Measurements from ENCODE around the gene DELE1. TPM values are rescaled to one million over a fixed set of nuclear protein-coding genes. Genes with fewer than 3 reads are reported as not detected.

The DELE1 gene
- total RNA-seq, 1 donor from 2014 or later = 40.7 TPM

GRCh38 chr5:141898448-141899049 is 25.1 kb upstream of the DELE1 start:
- Histone ChIP-seq H3K27ac (no peak overlapping the region), H3K9me3 (no peaks in the 10 kb centered on the region), H3K36me3 (no peaks in the 10 kb centered on the region), H3K4me3 (no peak overlapping the region), H3K4me1 (no peaks in the 10 kb centered on the region), H3K27me3 (no peaks in the 10 kb centered on the region)
- TF ChIP-seq CTCF (IDR thresholded peaks at IDR 0.05) = no peak
- intact Hi-C loops (cut with DNase I) = no loop called here
- DNase-seq (ENCODE audit: low spot score in 2 of 2) = no peak

GRCh38 chr5:141902015-141902814 is 21.5 kb upstream of the DELE1 start:
- H3K27me3 ChIP-seq = no peaks in the 10 kb centered on the region
- intact Hi-C loops (cut with DNase I) = no loop called here
- no peak overlapping the region for H3K4me3 ChIP-seq
- H3K9me3 ChIP-seq = no peaks in the 10 kb centered on the region
- no peak for DNase-seq (ENCODE audit: low spot score in 2 of 2)
- no peaks in the 10 kb centered on the region for H3K4me1 ChIP-seq
- no peak for TF ChIP-seq CTCF (IDR thresholded peaks at IDR 0.05)
- no peak overlapping the region for H3K27ac ChIP-seq
- H3K36me3 ChIP-seq = no peaks in the 10 kb centered on the region

- Histone ChIP-seq H3K27me3 (no peaks in the 10 kb centered on the region), H3K27ac (no peak overlapping the region), H3K36me3 (no peaks in the 10 kb centered on the region), H3K4me1 (no peaks in the 10 kb centered on the region), H3K9me3 (no peaks in the 10 kb centered on the region), H3K4me3 (no peak overlapping the region)
- intact Hi-C loops (cut with DNase I) = no loop called here
- TF ChIP-seq CTCF (IDR thresholded peaks at IDR 0.05) = no peak
- DNase-seq (ENCODE audit: low spot score in 2 of 2) = peak in 1 of 2 donors; percentile 61
These were observed 20.4 kb upstream of the DELE1 start for GRCh38 chr5:141903261-141903660.

GRCh38 chr5:141904551-141904950 is 19.1 kb upstream of the DELE1 start:
- Histone ChIP-seq H3K4me1 (no peaks in the 10 kb centered on the region), H3K27ac (no peak overlapping the region), H3K4me3 (no peak overlapping the region), H3K9me3 (no peaks in the 10 kb centered on the region), H3K27me3 (no peaks in the 10 kb centered on the region), H3K36me3 (no peaks in the 10 kb centered on the region)
- no peak for DNase-seq (ENCODE audit: low spot score in 2 of 2)
- intact Hi-C loops (cut with DNase I) = no loop called here
- TF ChIP-seq CTCF (IDR thresholded peaks at IDR 0.05) = no peak

GRCh38 chr5:141906517-141906916 is 17.2 kb upstream of the DELE1 start:
- H3K27ac ChIP-seq = no peak overlapping the region
- no peak for TF ChIP-seq CTCF (IDR thresholded peaks at IDR 0.05)
- no peak for DNase-seq (ENCODE audit: low spot score in 2 of 2)
- H3K27me3 ChIP-seq = no peaks in the 10 kb centered on the region
- H3K9me3 ChIP-seq = no peaks in the 10 kb centered on the region
- intact Hi-C loops (cut with DNase I) = no loop called here
- H3K4me1 ChIP-seq = no peaks in the 10 kb centered on the region
- H3K4me3 ChIP-seq = no peak overlapping the region
- no peaks in the 10 kb centered on the region for H3K36me3 ChIP-seq

All from ascending aorta (tissue), 2 donors.